ENCODE measurements around the gene RNF125.
"Not testable (repeated sequence)": the region's sequence is repeated elsewhere in the genome, so short reads cannot be mapped to it uniquely, and the experiment has no call there.

RNF125 gene

DNA sequence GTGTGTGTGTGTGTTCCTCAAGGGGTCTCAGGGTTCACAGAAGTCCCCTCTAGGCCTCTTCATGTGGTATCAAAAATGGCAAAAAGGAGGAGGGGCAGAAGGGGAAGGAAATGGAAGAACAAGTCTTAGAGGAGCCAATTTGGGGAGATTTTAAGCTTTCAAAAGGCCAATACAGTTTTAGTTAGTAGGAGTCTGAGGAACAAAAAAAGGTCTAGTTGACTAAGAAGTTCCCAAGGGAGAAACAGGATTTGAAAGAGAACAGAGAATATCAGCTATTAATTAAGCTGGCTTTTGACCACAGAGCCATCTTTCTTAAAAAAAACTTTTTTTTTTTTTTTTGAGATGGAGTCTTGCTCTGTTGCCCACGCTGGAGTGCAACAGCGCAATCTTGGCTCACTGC lies 7.1 kb downstream of the RNF125 start:
- DNase-seq (ENCODE audit: low read depth in 2 of 2): no peak

DNA sequence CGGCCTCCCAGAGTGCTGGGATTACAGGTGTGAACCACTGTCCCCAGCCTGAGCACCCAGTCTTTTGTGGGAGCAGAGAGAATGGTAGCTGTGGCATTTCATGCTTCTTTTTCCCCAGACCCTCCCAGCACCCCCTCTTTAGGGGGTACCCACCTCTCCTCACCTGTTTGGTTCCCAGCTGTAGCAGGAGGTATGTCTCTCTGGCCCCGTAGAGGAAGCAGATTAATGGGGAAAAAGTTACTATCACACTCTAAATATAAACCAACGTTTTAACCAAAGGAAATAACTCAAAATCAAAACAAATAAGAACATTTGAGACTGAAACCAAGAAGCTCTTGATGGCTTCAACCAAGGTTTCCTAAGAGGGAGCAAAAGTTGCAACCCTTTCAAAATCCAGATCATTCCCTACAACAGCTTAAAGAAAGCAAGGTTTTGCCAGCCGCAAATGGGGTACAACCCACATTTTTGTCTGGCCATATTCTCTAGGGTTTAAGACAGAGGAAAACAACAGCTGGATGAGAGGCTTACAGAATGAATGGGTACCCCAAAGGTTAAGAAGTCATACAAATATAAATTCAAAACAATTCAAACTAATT lies 8.0 kb downstream of the RNF125 start:
- no peak for DNase-seq (ENCODE audit: low read depth in 2 of 2)

GRCh38 chr18:32029558-32029957 lies 10.9 kb downstream of the RNF125 start:
- no peak for DNase-seq (ENCODE audit: low read depth in 2 of 2)

DNA sequence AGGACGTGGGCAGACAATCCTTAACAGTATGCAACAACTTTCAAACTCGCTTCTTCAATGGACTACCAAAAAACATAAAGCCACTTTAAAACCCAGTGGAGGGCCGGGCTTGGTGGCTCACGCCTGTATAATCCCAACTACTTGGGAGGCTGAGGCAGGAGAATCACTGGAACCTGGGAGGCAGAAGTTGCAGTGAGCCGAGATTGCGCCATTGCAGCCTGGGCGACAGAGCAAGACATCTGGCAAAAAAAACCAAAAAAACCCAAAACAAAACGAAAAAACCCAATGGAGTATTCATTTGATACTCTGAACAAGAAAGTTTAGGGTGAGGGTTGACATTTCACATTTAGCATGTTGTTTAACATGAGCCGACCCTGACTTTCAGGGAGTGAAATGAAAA lies 14.0 kb downstream of the RNF125 start:
- DNase-seq (ENCODE audit: low read depth in 2 of 2): no peak

DNA sequence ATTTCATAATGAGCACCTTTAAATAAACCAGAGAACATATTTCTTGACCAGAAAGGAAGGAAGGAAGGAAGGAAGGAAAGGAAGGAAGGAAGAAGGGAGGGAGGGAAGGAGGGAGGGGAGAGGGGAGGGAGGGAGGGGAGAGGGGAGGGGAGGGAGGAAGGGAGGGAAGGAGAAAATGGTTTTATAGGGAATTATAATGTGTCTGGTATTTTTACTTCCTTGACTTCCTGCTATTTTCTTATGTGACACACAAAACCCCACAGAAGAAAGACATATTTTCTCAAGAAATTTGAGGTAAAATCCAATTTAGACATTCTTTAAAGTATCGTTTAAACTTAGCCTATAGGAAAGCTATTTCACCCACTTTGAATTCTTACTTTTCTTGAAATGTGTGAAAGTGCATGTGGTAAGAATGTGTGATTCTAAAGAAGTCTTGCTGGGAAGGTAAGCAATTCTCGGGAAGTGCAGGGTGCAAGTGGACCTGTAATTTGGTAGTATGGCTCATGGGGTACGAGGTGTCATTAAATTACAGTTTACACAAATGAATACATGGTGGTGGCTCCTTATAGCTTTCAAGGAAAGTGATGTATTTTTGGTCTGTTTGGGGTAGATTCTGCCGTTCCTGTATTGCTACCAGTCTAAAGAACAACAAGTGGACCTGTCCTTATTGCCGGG lies 18.0 kb downstream of the RNF125 start:
- DNase-seq (ENCODE audit: low read depth in 2 of 2): no peak

- no peak for DNase-seq (ENCODE audit: low read depth in 2 of 2)
Measured at GRCh38 chr18:32037616-32038015, 19.0 kb downstream of the RNF125 start.

DNA sequence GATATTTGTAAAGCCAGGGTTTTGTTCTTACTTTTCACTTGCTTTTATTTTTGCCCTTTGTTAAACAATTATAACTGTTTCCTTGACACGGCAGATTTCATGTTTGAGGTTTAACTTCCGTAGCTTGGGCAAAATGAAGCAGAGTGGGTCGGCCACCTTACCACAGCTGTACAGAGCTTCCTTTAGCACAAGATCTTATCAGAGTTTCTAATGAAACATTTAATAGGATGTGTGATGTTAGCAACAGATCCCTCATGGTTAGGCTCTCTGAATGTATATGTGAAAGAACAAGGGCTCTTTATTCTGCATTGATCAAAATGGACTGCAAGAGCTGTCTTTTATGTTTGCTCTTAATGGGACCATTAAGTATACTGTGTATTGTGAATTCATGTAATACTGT lies 22.3 kb downstream of the RNF125 start:
- DNase-seq (ENCODE audit: low read depth in 2 of 2): peak in 1 of 2 experiments; percentile 31

GRCh38 chr18:32042337-32042736 lies 23.7 kb downstream of the RNF125 start:
- DNase-seq (ENCODE audit: low read depth in 2 of 2): no peak

GRCh38 chr18:32048507-32049091 lies 30.0 kb downstream of the RNF125 start:
- no peak for DNase-seq (ENCODE audit: low read depth in 2 of 2)

DNA sequence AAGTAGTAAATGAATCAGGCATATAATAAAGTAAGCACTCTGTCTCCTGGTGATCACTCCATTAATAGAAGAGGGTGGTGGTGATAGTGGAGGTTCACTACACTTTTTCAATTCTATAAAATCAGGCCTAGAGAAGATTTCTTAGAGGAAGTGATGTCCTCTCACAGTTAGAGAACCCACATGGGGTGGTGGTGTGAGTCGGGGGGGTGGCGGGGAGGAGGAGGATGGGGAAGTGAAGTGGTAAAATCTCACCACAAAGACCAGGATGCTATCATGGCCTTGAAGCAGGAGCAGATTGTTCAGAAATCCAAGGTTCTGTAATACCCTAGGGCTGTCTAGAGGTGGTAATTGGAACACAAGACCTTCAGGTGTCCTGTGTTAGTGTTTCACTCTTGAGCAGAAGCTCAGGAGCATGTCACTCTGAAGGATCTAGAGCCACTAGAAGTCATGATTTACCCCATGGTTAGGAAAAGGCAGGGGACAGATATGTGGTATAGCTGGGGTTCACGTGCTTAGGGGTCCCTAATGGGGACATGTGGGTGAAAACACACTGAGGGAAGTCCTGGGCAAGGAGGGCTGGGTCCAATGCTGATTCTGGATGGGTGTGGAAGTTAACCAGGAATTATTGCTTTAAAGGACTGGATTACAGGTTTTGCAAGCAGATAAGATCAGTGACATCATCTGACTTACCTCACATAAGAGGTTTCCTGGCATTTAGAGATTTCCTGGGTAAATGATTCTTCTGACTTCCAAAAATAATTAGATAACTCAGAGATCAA lies 31.0 kb downstream of the RNF125 start:
- peak in 1 of 2 experiments; percentile 18 for DNase-seq (ENCODE audit: low read depth in 2 of 2)

GRCh38 chr18:32056613-32057358 lies 38.2 kb downstream of the RNF125 start:
- DNase-seq (ENCODE audit: low read depth in 2 of 2): no peak

DNA sequence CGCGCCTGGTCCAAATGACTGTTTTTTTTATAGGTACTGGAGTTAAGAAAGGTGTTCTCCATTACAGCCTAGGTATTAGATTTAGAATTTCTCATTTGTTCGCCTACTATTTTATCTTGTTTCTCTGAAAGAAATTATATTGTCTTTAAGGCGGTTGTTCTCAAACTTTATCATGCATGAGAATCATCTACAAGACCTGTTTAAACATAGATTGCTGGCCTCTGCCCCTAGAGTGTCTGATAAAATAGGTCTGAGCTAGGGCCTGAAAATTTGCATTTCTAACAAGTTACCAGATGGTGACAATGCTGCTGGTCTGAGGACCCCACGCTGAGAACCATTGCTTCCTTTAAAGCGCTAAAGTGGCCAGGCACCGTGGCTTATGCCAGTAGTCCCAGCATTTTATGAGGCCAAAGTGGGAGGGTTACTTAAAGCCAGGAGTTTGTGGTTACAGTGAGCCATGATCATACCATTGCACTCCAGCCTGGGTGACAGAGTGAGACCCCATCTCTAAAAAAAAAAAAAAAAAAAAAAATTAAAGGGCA lies 39.1 kb downstream of the RNF125 start:
- no peak for DNase-seq (ENCODE audit: low read depth in 2 of 2)

DNA sequence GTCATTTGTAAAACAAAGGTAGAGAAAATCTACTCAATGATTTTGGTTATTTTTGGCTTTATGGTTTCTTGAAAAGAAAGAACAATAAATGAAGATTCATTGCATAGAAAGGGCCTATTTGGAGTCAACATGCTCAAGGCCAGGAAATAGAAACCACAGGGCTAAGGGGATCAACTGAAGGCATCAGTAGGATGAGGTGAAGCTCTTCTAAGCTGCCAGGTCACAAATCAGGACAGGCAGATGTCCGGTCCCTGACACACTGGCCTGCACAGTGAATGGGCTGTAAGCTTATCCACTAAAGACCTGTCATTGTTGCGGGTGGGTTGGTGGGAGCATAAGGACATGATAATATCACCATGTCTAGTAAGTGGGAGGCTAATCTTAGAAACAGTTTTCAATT lies 41.4 kb downstream of the RNF125 start:
- DNase-seq (ENCODE audit: low read depth in 2 of 2): no peak

- no peak for DNase-seq (ENCODE audit: low read depth in 2 of 2)
Measured at GRCh38 chr18:32067375-32068167, 48.9 kb downstream of the RNF125 start.

- no peak for DNase-seq (ENCODE audit: low read depth in 2 of 2)
Measured at GRCh38 chr18:32072321-32072720, 53.7 kb downstream of the RNF125 start.

GRCh38 chr18:32074206-32074605 lies 55.6 kb downstream of the RNF125 start:
- no peak for DNase-seq (ENCODE audit: low read depth in 2 of 2)

- DNase-seq (ENCODE audit: low read depth in 2 of 2): no peak
Measured at GRCh38 chr18:32078845-32079244, 60.2 kb downstream of the RNF125 start.

- no peak for DNase-seq (ENCODE audit: low read depth in 2 of 2)
Measured at GRCh38 chr18:32081881-32082280, 63.3 kb downstream of the RNF125 start.

- DNase-seq (ENCODE audit: low read depth in 2 of 2): no peak
Measured at GRCh38 chr18:32083781-32084180, 65.2 kb downstream of the RNF125 start.

- DNase-seq (ENCODE audit: low read depth in 2 of 2): no peak
Measured at GRCh38 chr18:32086881-32087280, 68.3 kb downstream of the RNF125 start.

GRCh38 chr18:32090831-32091230 lies 72.2 kb downstream of the RNF125 start:
- DNase-seq (ENCODE audit: low read depth in 2 of 2): not testable (repeated sequence)

All from stimulated activated CD4-positive, alpha-beta T cell treated with anti-CD3 and anti-CD28 coated beads, Interleukin-12 subunit alpha, Interleukin-12 subunit beta, amount 100 ng/mL, for 24 hours (primary cell).